Measurements from ENCODE around the gene PORCN.

PORCN gene

GRCh38 chrX:48477960-48478755 is 30.6 kb upstream of the PORCN start:
- no peak for DNase-seq

GRCh38 chrX:48478806-48479205 is 30.0 kb upstream of the PORCN start:
- DNase-seq, result no peak

GRCh38 chrX:48480142-48480541 is 28.6 kb upstream of the PORCN start:
- no peak for DNase-seq

GRCh38 chrX:48480583-48480982 is 28.2 kb upstream of the PORCN start:
- no peak for DNase-seq

GRCh38 chrX:48482526-48482925 is 26.3 kb upstream of the PORCN start:
- DNase-seq, result no peak

GRCh38 chrX:48487362-48487798 is 21.4 kb upstream of the PORCN start:
- DNase-seq, result no peak

GRCh38 chrX:48488034-48488433 is 20.8 kb upstream of the PORCN start:
- no peak for DNase-seq

GRCh38 chrX:48489296-48489695 is 19.5 kb upstream of the PORCN start:
- DNase-seq, result no peak

GRCh38 chrX:48489892-48490291 is 18.9 kb upstream of the PORCN start:
- no peak for DNase-seq

GRCh38 chrX:48490661-48491060 is 18.1 kb upstream of the PORCN start:
- no peak for DNase-seq

- DNase-seq, result no peak
Observed at GRCh38 chrX:48491809-48492208, 17.0 kb upstream of the PORCN start.

- no peak for DNase-seq
Observed at GRCh38 chrX:48492293-48492910, 16.4 kb upstream of the PORCN start.

- no peak for DNase-seq
Observed at GRCh38 chrX:48493890-48494364, 14.9 kb upstream of the PORCN start.

GRCh38 chrX:48496660-48497059 is 12.1 kb upstream of the PORCN start:
- DNase-seq, result no peak

GRCh38 chrX:48497871-48498270 is 10.9 kb upstream of the PORCN start:
- no peak for DNase-seq

- DNase-seq, result no peak
Observed at GRCh38 chrX:48498374-48498809, 10.4 kb upstream of the PORCN start.

GRCh38 chrX:48504261-48504660 is 4.5 kb upstream of the PORCN start:
- no peak for DNase-seq

GRCh38 chrX:48505481-48505880 is 3.3 kb upstream of the PORCN start:
- no peak for DNase-seq

GRCh38 chrX:48507246-48507645 is 1.5 kb upstream of the PORCN start:
- no peak for DNase-seq

- DNase-seq, result no peak
Observed at GRCh38 chrX:48509245-48509590, 426 bp downstream of the PORCN start.

- no peak for DNase-seq
Observed at GRCh38 chrX:48509619-48510018, 827 bp downstream of the PORCN start.

- no peak for DNase-seq
Observed at GRCh38 chrX:48511560-48511959, 2.8 kb downstream of the PORCN start.

GRCh38 chrX:48512371-48512935 is 3.7 kb downstream of the PORCN start:
- DNase-seq, result no peak

GRCh38 chrX:48513670-48514069 is 4.9 kb downstream of the PORCN start:
- no peak for DNase-seq
